Measurements from ENCODE around the gene KMT2B. TPM values are rescaled to one million over a fixed set of nuclear protein-coding genes. Genes with fewer than 3 reads are reported as not detected.

Gene KMT2B
- total RNA-seq, 1 experiment from 2014 or later, result 9.8 TPM

GRCh38 chr19:35777961-35778360 is 60.2 kb downstream of the KMT2B start:
- DNase-seq (ENCODE audit: low read depth), result no peak

GRCh38 chr19:35779033-35779432 is 61.2 kb downstream of the KMT2B start:
- DNase-seq (ENCODE audit: low read depth), result no peak

- DNase-seq (ENCODE audit: low read depth), result no peak
Measured at GRCh38 chr19:35780058-35780457, 62.3 kb downstream of the KMT2B start.

- DNase-seq (ENCODE audit: low read depth), result no peak
Measured at GRCh38 chr19:35780717-35781116, 62.9 kb downstream of the KMT2B start.

GRCh38 chr19:35781650-35782049 is 63.8 kb downstream of the KMT2B start:
- no peak for DNase-seq (ENCODE audit: low read depth)

GRCh38 chr19:35782589-35782988 is 64.8 kb downstream of the KMT2B start:
- DNase-seq (ENCODE audit: low read depth), result no peak

- DNase-seq (ENCODE audit: low read depth), result no peak
Measured at GRCh38 chr19:35783469-35784434, 65.9 kb downstream of the KMT2B start.

- no peak for DNase-seq (ENCODE audit: low read depth)
Measured at GRCh38 chr19:35784503-35785338, 66.9 kb downstream of the KMT2B start.

GRCh38 chr19:35785339-35785627 is 67.5 kb downstream of the KMT2B start:
- DNase-seq (ENCODE audit: low read depth), result no peak

GRCh38 chr19:35786299-35787160 is 68.7 kb downstream of the KMT2B start:
- DNase-seq (ENCODE audit: low read depth), result no peak

- no peak for DNase-seq (ENCODE audit: low read depth)
Measured at GRCh38 chr19:35787227-35787799, 69.5 kb downstream of the KMT2B start.

Other genes starting within 250 kb of the KMT2B start
- gene KRTDAP, start 227.5 kb upstream of the KMT2B start, total RNA-seq (2014; rRNA removed), result not detected in 2 replicates
- 0.29 and 1.1 TPM in 2 replicates for gene DMKN, start 204.4 kb upstream of the KMT2B start, total RNA-seq (2014; rRNA removed)
- 0.77 TPM in 1 of 2 replicates, not detected in the other for gene SBSN, start 189.7 kb upstream of the KMT2B start, total RNA-seq (2014; rRNA removed)
- not detected in 2 replicates for gene GAPDHS, start 184.5 kb upstream of the KMT2B start, total RNA-seq (2014; rRNA removed)
- 106 and 114 TPM in 2 replicates for gene TMEM147, start 172.4 kb upstream of the KMT2B start, total RNA-seq (2014; rRNA removed)
- not detected in 2 replicates for gene ATP4A, start 154.3 kb upstream of the KMT2B start, total RNA-seq (2014; rRNA removed)
- gene PMIS2, start 131.8 kb upstream of the KMT2B start, total RNA-seq (2014; rRNA removed), result not detected in 2 replicates
- gene HAUS5, start 105.3 kb upstream of the KMT2B start, total RNA-seq (2014; rRNA removed), result 17.4 and 21.0 TPM in 2 replicates
- 101 and 103 TPM in 2 replicates for gene RBM42, start 89.0 kb upstream of the KMT2B start, total RNA-seq (2014; rRNA removed)
- gene ETV2, start 76.3 kb upstream of the KMT2B start, total RNA-seq (2014; rRNA removed), result 0.46 and 1.5 TPM in 2 replicates
- 383 and 482 TPM in 2 replicates for gene COX6B1, start 69.7 kb upstream of the KMT2B start, total RNA-seq (2014; rRNA removed)
- gene UPK1A, start 51.5 kb upstream of the KMT2B start, total RNA-seq (2014; rRNA removed), result 0.17 TPM in 1 of 2 replicates, not detected in the other
- not detected in 2 replicates for gene ZBTB32, start 13.4 kb upstream of the KMT2B start, total RNA-seq (2014; rRNA removed)
- 5.1 and 11.7 TPM in 2 replicates for gene IGFLR1, start 24.4 kb downstream of the KMT2B start, total RNA-seq (2014; rRNA removed)
- gene U2AF1L4, start 27.4 kb downstream of the KMT2B start, total RNA-seq (2014; rRNA removed), result 12.2 and 12.4 TPM in 2 replicates
- gene PSENEN, start 27.6 kb downstream of the KMT2B start, total RNA-seq (2014; rRNA removed), result 35.2 and 35.6 TPM in 2 replicates
- gene LIN37, start 30.6 kb downstream of the KMT2B start, total RNA-seq (2014; rRNA removed), result 16.9 and 18.7 TPM in 2 replicates
- gene HSPB6, start 39.0 kb downstream of the KMT2B start, total RNA-seq (2014; rRNA removed), result 0.29 TPM in 1 of 2 replicates, not detected in the other
- gene PROSER3, start 40.2 kb downstream of the KMT2B start, total RNA-seq (2014; rRNA removed), result 7.2 and 8.2 TPM in 2 replicates
- gene ARHGAP33, start 57.6 kb downstream of the KMT2B start, total RNA-seq (2014; rRNA removed), result 6.4 and 6.6 TPM in 2 replicates
- not detected in 2 replicates for gene PRODH2, start 94.8 kb downstream of the KMT2B start, total RNA-seq (2014; rRNA removed)
- gene NPHS1, start 134.5 kb downstream of the KMT2B start, total RNA-seq (2014; rRNA removed), result not detected in 2 replicates
- gene KIRREL2, start 138.9 kb downstream of the KMT2B start, total RNA-seq (2014; rRNA removed), result not detected in 2 replicates
- 38.3 and 47.1 TPM in 2 replicates for gene APLP1, start 150.6 kb downstream of the KMT2B start, total RNA-seq (2014; rRNA removed)
- gene NFKBID, start 182.5 kb downstream of the KMT2B start, total RNA-seq (2014; rRNA removed), result 2.8 and 3.3 TPM in 2 replicates
- not detected in 2 replicates for gene HCST, start 184.5 kb downstream of the KMT2B start, total RNA-seq (2014; rRNA removed)
- gene TYROBP, start 190.3 kb downstream of the KMT2B start, total RNA-seq (2014; rRNA removed), result not detected in 2 replicates
- 6.5 and 8.3 TPM in 2 replicates for gene LRFN3, start 218.4 kb downstream of the KMT2B start, total RNA-seq (2014; rRNA removed)

Data from LHCN-M2 (cell line).